Neural progenitor cell (in vitro differentiated cells): ENCODE results near the gene SCFD2. TPM values are rescaled to one million over a fixed set of nuclear protein-coding genes. Genes with fewer than 3 reads are reported as not detected.

ENCODE experiments used
- DNase-seq: peaks from one replicate; pipeline ENCODE4 v3.0.0-alpha.2; 2016; ENCODE audit warnings: low spot score
- H2AFZ ChIP-seq: fragments of 200-600 bp; sonication (generic); replicated peaks from 2 replicates; pipeline ENCODE4 v1.6.1; 2016; ENCODE audit warnings: antibody characterized with exemption
- H3F3A ChIP-seq: fragments of 200-600 bp; sonication (generic); 2 replicates; pipeline ENCODE4 v1.6.1; 2016; ENCODE audit warnings: antibody characterized with exemption, low read depth
- H3K27ac ChIP-seq: fragments of 200-600 bp; sonication (generic); 2 replicates; pipeline ENCODE4 v1.5.1; 2016; ENCODE audit warnings: mild to moderate bottlenecking
- H3K27me3 ChIP-seq: fragments of 200-600 bp; sonication (generic); 2 replicates; pipeline ENCODE4 v1.6.1; 2016; ENCODE audit warnings: mild to moderate bottlenecking, moderate library complexity
- H3K36me3 ChIP-seq: fragments of 200-600 bp; sonication (generic); 2 replicates; pipeline ENCODE4 v1.5.1; 2016
- H3K4me1 ChIP-seq: fragments of 200-600 bp; sonication (generic); 2 replicates; pipeline ENCODE4 v1.6.1; 2016; ENCODE audit warnings: mixed run types
- H3K4me2 ChIP-seq: fragments of 200-600 bp; sonication (generic); 2 replicates; pipeline ENCODE4 v1.6.1; 2016
- H3K4me3 ChIP-seq: fragments of 200-600 bp; sonication (generic); 2 replicates; pipeline ENCODE4 v1.5.1; 2016
- H3K79me2 ChIP-seq: fragments of 200-600 bp; sonication (generic); 2 replicates; pipeline ENCODE4 v1.6.1; 2016; ENCODE audit warnings: low read depth
- H3K9ac ChIP-seq: fragments of 200-600 bp; sonication (generic); 2 replicates; pipeline ENCODE4 v1.6.1; 2016
- H3K9me3 ChIP-seq: fragments of 200-600 bp; sonication (generic); 2 replicates; pipeline ENCODE4 v1.5.1; 2016; ENCODE audit warnings: low read depth
- H4K20me1 ChIP-seq: fragments of 200-600 bp; sonication (generic); 2 replicates; pipeline ENCODE4 v1.6.1; 2016; ENCODE audit warnings: low read depth
- H3K27ac Mint-ChIP-seq: 3 replicates; pipeline ENCODE4 v1.8.0; 2021; ENCODE audit warnings: mixed read lengths
- H3K27me3 Mint-ChIP-seq: 2 replicates; pipeline ENCODE4 v1.8.0; 2022; ENCODE audit warnings: low read depth, mild to moderate bottlenecking, inconsistent platforms, moderate library complexity, mixed read lengths; ENCODE audit not compliant: insufficient read depth
- H3K36me3 Mint-ChIP-seq: 3 replicates; pipeline ENCODE4 v1.8.0; 2021; ENCODE audit warnings: mixed read lengths
- H3K4me1 Mint-ChIP-seq: 3 replicates; pipeline ENCODE4 v1.8.0; 2021; ENCODE audit warnings: mixed read lengths
- H3K4me3 Mint-ChIP-seq: 3 replicates; pipeline ENCODE4 v1.8.0; 2021; ENCODE audit warnings: mild to moderate bottlenecking, moderate library complexity, mixed read lengths
- H3K9me3 Mint-ChIP-seq: 3 replicates; pipeline ENCODE4 v1.8.0; 2020; ENCODE audit warnings: mixed read lengths
- CTCF ChIP-seq: fragments of 200-600 bp; sonication (generic); IDR thresholded peaks from 2 replicates; pipeline ENCODE4 v1.5.1; 2017; ENCODE audit warnings: antibody characterized with exemption, mild to moderate bottlenecking
- EZH2 ChIP-seq: fragments of 200-600 bp; sonication (generic); IDR thresholded peaks from 2 replicates; pipeline ENCODE4 v1.6.1; 2017; ENCODE audit warnings: antibody characterized with exemption, mild to moderate bottlenecking, moderate library complexity
- EZH2phosphoT487 ChIP-seq: fragments of 200-600 bp; sonication (generic); IDR thresholded peaks from 2 replicates; pipeline ENCODE4 v1.6.1; 2017; ENCODE audit warnings: antibody characterized with exemption
- total RNA-seq: library from RNA; depleted of rRNA; stranded (reverse); fragments of >200 nt; gene quantifications from 2 replicates; pipeline ENCODE4 v1.2.3, GENCODE V29; 2015; ENCODE audit warnings: low replicate concordance

The SCFD2 gene
- total RNA-seq, 1 donor from 2014 or later: 4.8 TPM

- H3K79me2 ChIP-seq: no peaks in the 10 kb centered on the region
- H4K20me1 ChIP-seq: no peaks in the 10 kb centered on the region
- H2AFZ ChIP-seq: no peak overlapping the region
- no peaks in the 10 kb centered on the region for H3K9me3 ChIP-seq
- Mint-ChIP-seq H3K27ac (no peak overlapping the region), H3K36me3 (no peaks in the 10 kb centered on the region), H3K27me3 (no peaks in the 10 kb centered on the region), H3K4me3 (no peak overlapping the region), H3K9me3 (peaks cover 3% of the 10 kb centered on the region), H3K4me1 (peaks cover 7% of the 10 kb centered on the region)
- no peak for TF ChIP-seq EZH2
- no peak for TF ChIP-seq EZH2phosphoT487
- TF ChIP-seq CTCF: no peak
- no peak for DNase-seq
- no peak overlapping the region for H3K9ac ChIP-seq
- H3F3A ChIP-seq: no peaks in the 10 kb centered on the region
- H3K27me3 ChIP-seq: no peaks in the 10 kb centered on the region
- H3K27ac ChIP-seq: no peak overlapping the region
- H3K4me1 ChIP-seq: no peaks in the 10 kb centered on the region
- no peak overlapping the region for H3K4me3 ChIP-seq
- H3K36me3 ChIP-seq: no peaks in the 10 kb centered on the region
- H3K4me2 ChIP-seq: no peak overlapping the region
Observed at GRCh38 chr4:53005149-53005546, 360.7 kb downstream of the SCFD2 start.

GRCh38 chr4:53004497-53005148 lies 361.2 kb downstream of the SCFD2 start:
- TF ChIP-seq EZH2 (no peak), EZH2phosphoT487 (no peak), CTCF (no peak)
- no peaks in the 10 kb centered on the region for H3F3A ChIP-seq
- H3K9me3 Mint-ChIP-seq: peaks cover 3% of the 10 kb centered on the region
- no peak for DNase-seq
- no peaks in the 10 kb centered on the region for H3K27me3 ChIP-seq
- H3K4me2 ChIP-seq: no peak overlapping the region
- no peaks in the 10 kb centered on the region for H3K4me1 ChIP-seq
- H3K9me3 ChIP-seq: no peaks in the 10 kb centered on the region
- no peaks in the 10 kb centered on the region for H3K36me3 Mint-ChIP-seq
- H3K79me2 ChIP-seq: no peaks in the 10 kb centered on the region
- H3K9ac ChIP-seq: no peak overlapping the region
- no peaks in the 10 kb centered on the region for H3K36me3 ChIP-seq
- H2AFZ ChIP-seq: no peak overlapping the region
- no peak overlapping the region for H3K4me3 Mint-ChIP-seq
- no peaks in the 10 kb centered on the region for H3K27me3 Mint-ChIP-seq
- no peak overlapping the region for H3K27ac ChIP-seq
- no peak overlapping the region for H3K27ac Mint-ChIP-seq
- no peak overlapping the region for H3K4me3 ChIP-seq
- H4K20me1 ChIP-seq: no peaks in the 10 kb centered on the region
- H3K4me1 Mint-ChIP-seq: peaks cover 2% of the 10 kb centered on the region

GRCh38 chr4:53003959-53004358 lies 361.9 kb downstream of the SCFD2 start:
- Mint-ChIP-seq H3K4me3 (no peak overlapping the region), H3K4me1 (no peaks in the 10 kb centered on the region), H3K27me3 (no peaks in the 10 kb centered on the region), H3K9me3 (peaks cover 3% of the 10 kb centered on the region), H3K27ac (no peak overlapping the region), H3K36me3 (no peaks in the 10 kb centered on the region)
- no peak overlapping the region for H3K9ac ChIP-seq
- no peaks in the 10 kb centered on the region for H3K79me2 ChIP-seq
- TF ChIP-seq CTCF (no peak), EZH2phosphoT487 (no peak), EZH2 (no peak)
- no peaks in the 10 kb centered on the region for H4K20me1 ChIP-seq
- H3K9me3 ChIP-seq: no peaks in the 10 kb centered on the region
- no peak overlapping the region for H3K27ac ChIP-seq
- no peaks in the 10 kb centered on the region for H3K4me1 ChIP-seq
- H3K4me3 ChIP-seq: no peak overlapping the region
- no peak overlapping the region for H3K4me2 ChIP-seq
- no peak overlapping the region for H2AFZ ChIP-seq
- H3K27me3 ChIP-seq: no peaks in the 10 kb centered on the region
- no peaks in the 10 kb centered on the region for H3F3A ChIP-seq
- no peak for DNase-seq
- no peaks in the 10 kb centered on the region for H3K36me3 ChIP-seq
